Parietal lobe (tissue), 1 donor: Measurements from ENCODE around the gene CSNK2A3. TPM values are rescaled to one million over a fixed set of nuclear protein-coding genes. Genes with fewer than 3 reads are reported as not detected.

Experiments used
- total RNA-seq: library from RNA; depleted of rRNA; stranded (reverse); fragments of >200 nt; gene quantifications from one replicate; pipeline ENCODE4 v1.2.3, GENCODE V29; 2014

CSNK2A3 gene
- total RNA-seq = 5.6 TPM

DNA sequence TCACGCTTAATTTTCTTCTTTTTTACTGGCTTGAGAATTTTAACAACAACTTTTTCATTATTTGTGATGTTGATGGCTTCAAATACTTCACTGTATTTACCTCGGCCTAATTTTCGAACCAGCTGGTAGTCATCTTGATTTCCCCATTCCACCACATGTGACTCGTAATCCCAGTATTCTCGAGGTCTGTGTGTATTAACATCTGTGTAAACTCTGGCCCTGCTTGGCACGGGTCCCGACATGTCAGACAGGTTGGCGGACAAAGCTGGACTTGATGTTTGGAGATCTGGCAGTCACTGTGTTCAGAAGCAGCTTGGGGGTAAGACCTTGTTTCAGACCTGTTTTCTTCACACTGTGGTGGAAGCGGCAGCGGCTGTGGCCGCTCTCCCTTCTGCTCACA is at the start of gene CSNK2A3:
Gene CSNK2A3 (minus strand): TSS at position 373 of the 400 bp plus-strand sequence. CDS start 131 bp downstream, at position 242.

